ENCODE measurements around the gene AKAP8L. TPM values are rescaled to one million over a fixed set of nuclear protein-coding genes. Genes with fewer than 3 reads are reported as not detected.
"Not testable (repeated sequence)": the region's sequence is repeated elsewhere in the genome, so short reads cannot be mapped to it uniquely, and the experiment has no call there.

AKAP8L gene
- polyA plus RNA-seq, 1 donor: 119 TPM

DNA sequence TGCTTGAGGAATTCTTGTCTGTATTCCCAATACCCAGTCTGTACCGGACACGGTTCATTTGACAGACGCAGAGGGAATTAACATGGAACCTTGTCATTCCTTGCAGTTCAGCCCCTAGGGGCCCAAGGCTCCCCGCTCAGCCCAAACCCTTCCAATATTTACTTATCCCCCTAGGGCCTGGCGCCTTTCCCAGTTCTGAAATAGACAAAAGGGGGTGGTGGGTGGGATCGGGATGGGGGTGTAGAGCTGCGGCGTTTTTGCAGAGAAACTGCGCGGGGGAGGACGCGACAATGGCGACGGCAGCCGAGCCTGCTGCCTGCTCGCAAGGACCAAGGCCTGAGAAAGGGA is 583 bp downstream of the AKAP8L start:
- peak; percentile 32 for DNase-seq

DNA sequence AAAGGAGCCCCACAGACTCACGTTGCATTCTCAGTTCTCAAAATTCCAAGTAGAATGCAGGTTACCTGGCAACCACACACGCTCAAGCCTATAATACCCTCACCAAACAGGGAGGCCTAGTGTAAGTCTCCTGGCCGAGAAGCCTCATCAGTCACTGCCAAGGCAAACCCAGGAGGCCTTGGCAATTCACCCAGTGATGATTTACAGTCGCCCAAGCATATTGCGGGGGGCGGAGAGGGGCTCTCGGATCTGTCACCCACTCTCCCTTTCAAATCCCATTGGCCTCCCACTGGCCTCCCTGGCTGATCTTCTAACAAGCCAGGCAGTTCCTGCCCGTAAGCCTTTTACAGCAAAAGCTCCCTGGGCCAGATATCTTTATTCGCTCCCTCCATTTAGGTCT is 1.1 kb downstream of the AKAP8L start:
- DNase-seq: peak; percentile 19

- DNase-seq: no peak
These were observed 6.0 kb downstream of the AKAP8L start for GRCh38 chr19:15412832-15413231.

GRCh38 chr19:15411351-15411750 is 7.4 kb downstream of the AKAP8L start:
- not testable (repeated sequence) for DNase-seq

DNA sequence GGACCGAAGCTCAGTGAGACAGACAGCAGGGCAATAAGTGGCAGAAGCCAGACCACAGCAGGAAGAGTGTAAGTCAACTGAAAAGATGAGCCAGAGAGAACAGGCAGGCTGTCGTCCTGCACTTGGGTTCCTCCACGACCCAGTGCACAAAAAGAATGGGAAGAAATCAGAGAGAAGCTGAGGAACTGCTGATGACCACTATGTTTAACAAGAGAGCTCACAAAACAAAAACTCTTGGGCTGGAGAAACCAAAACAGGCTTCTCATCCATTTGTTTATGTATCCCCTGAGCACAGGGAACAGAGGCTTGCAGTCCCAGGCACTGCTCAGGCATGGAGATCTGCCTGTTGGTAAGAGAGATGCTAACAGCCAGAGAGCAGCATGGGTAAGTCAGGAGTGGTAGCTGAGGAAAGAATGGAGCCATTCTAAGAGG is 14.0 kb downstream of the AKAP8L start:
- no peak for DNase-seq

- DNase-seq: no peak
These were observed 14.6 kb downstream of the AKAP8L start for GRCh38 chr19:15404097-15404779.

DNA sequence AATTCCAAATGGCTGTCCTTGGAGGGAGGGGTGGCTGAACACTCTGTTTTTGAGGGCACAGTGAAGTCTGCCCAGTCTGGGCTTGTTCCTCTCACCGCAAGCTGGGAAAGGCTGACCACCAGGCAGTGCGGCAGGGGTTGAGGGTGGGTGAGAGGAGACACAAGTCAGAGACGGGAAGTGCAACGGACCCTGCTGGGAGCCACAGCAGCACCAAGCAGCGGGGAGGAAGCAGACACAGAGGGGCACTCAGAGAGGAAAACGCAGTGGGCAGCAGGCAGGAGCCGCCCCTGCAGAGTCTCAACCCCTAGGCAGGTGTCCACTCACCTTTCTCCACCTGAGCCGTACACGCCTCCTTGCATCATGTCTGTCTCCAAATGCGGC is 15.6 kb downstream of the AKAP8L start:
- DNase-seq: no peak

GRCh38 chr19:15402411-15403150 is 16.2 kb downstream of the AKAP8L start:
- DNase-seq: no peak

DNA sequence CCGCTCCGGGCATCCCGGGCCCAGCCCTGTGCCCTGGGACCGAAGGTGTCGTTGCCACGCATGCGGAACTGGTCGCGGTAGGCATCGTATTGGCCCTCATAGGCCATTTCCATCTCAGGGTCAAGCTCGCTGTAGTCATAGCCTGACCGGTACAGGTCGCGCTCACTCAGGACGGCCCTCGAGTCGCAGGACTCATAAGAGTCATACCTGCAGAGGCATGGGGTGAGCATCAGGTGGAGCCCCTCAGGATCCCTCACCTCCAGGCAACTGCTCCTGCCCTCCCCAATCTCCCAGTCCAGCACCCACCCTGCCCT is 17.4 kb downstream of the AKAP8L start:
- no peak for DNase-seq

- DNase-seq: no peak
These were observed 18.0 kb downstream of the AKAP8L start for GRCh38 chr19:15400521-15401396.

- DNase-seq: no peak
These were observed 19.2 kb downstream of the AKAP8L start for GRCh38 chr19:15399635-15400034.

DNA sequence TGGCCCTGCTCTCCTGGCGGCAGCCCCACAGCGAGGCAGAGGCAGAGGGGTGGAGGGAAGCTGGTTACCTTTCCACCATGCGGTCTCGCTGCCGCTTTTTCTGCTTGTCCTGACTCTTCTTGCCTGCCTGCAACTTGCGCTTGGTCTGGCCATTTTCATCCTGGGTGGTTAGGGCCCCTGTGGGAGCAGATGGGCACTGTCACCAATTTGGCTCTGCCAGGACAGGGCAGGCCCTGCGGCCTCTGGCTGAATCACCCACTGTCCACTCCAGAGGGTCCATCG is 19.6 kb downstream of the AKAP8L start:
- no peak for DNase-seq

DNA sequence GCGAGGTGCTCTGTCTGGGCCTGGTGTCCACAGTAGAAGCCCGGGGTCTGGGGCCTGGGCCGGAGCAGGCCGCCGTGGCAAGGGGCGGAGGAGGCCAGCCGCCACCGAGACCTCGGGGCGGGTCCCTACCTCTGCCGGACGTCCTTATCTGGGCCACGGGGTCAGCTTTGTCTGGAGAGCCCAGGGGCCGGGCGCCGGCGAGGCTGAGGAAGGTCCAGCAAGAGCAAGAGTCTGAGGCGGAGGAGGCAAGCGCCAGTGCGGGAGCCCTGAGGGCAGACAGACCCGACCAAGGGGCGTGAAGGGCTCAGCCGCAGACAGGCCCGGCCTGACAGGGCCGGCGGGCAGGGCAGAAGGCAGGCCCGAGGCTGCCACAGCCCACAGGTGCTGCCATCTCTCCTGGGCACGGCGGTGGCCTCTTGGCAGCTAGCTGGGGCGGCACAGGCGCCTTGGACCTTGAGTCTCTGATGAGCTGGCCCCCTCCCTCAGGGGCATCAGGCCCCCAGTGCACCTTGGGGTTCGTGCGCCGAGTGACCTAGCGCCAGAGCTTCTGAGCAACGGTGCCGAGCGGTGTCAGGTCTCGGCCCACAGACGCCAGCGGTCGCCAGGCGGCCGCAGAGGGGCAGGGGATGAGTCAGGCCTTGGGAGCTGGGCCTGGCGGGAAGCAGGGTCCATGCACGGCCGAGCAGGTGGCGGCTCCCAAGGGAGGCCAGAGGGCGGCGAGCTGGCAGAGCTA is 20.1 kb downstream of the AKAP8L start:
- no peak for DNase-seq

- no peak for DNase-seq
These were observed 21.0 kb downstream of the AKAP8L start for GRCh38 chr19:15397782-15398181.

DNA sequence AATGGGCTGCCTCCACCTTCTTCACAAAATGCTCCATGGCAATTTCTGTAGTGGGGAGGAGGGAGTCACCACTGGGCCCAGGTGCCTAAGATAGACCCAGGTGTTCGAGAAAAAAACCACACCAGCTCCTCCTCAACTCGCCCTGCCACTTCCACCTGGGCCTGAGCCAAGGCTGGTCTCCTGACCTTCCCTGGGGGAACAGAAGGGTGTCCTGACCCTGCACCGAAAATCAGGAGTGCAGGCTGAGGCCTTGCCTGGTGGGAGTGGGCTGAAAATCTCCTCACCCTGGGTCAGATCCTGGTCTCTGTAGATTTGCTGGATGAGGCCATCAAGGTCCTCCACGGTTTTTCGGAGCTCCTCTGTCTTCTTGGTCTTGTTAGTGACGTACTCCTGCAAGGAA is 21.6 kb downstream of the AKAP8L start:
- no peak for DNase-seq

- DNase-seq: no peak
These were observed 22.4 kb downstream of the AKAP8L start for GRCh38 chr19:15396436-15396835.

DNA sequence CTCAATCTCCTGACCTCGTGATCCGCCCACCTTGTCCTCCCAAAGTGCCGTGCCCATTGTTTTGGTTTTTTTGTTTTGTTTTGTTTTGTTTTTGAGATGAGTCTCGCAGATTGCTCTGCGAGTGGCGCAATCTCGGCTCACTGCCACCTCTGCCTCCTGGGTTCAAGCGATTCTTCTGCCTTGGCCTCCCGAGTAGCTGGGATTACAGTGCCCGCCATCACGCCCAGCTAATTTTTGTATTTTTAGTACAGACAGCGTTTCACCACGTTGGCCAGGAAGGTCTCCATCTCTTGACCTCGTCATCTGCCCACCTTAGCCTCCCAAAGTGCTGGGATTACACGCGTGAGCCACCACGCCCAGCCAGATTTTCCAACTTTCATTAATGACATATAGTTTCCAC is 23.5 kb downstream of the AKAP8L start:
- DNase-seq: not testable (repeated sequence)

DNA sequence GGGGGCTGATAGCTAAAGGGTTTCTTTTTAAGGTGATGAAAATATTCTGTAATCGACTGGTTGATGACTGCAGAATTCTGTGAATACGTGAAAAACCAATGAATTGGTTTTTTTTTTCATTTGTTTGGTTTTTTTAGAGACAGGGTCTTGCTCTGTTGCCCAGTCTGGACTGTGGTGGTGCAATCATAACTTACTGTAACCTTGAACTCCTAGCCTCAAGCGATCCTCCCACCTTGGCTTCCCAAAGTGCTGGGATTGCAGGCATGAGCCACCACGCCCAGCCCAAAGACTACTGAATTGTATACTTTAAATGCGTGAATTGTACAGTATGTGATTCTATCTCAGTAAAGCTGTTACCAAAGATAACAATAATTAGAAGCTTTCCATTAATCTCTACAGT is 24.4 kb downstream of the AKAP8L start:
- DNase-seq: no peak

- no peak for DNase-seq
These were observed 24.8 kb downstream of the AKAP8L start for GRCh38 chr19:15393963-15394362.

DNA sequence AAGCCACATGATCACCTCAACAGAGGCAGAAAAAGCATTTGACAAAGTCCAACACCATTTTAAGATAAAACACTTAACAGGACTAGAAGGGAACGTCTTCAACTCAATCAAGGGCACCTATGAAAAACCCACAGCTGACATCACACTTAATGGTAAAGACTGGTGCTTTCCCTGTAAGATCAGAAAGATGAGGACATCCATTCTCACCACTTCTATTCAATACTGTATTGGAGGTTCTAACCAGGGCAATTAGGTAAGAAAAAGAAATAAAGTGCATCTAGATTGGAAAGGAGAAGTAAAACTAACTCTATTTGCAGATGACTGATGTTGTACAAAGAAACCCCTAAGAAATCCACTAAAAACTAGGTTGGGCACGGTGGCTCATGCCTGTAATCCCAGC is 28.0 kb downstream of the AKAP8L start:
- DNase-seq: no peak

GRCh38 chr19:15381864-15382263 is 36.9 kb downstream of the AKAP8L start:
- DNase-seq: no peak

GRCh38 chr19:15381429-15381828 is 37.4 kb downstream of the AKAP8L start:
- no peak for DNase-seq

All from left kidney (tissue), 2 donors.